Astrocyte of the cerebellum (primary cell): ENCODE results near the gene HNRNPH1.
A peak's percentile ranks its signal among the peaks of the same experiment; 100 is the strongest.
"Not testable (repeated sequence)": the region's sequence is repeated elsewhere in the genome, so short reads cannot be mapped to it uniquely, and the experiment has no call there.

Source experiments
- DNase-seq: peaks from one replicate; pipeline ENCODE4 v3.0.0-alpha.2; 2011; ENCODE audit warnings: low read depth
- H3K4me3 ChIP-seq: 2 replicates; pipeline ENCODE4 v1.5.1; 2011; ENCODE audit warnings: mild to moderate bottlenecking, low read depth, low read length, moderate library complexity
- in situ Hi-C: cut with HindIII; loops from 2 replicates; pipeline ENCODE4 v1.10.0; 2017; ENCODE audit warnings: low sequenced_read_pairs
- TF ChIP-seq, protein P1 (sequence below): IDR thresholded peaks from 2 replicates; pipeline ENCODE4 v1.5.1; 2012; ENCODE audit warnings: low read length, low read depth, moderate library complexity, mild to moderate bottlenecking; ENCODE audit errors: missing control alignments

Gene HNRNPH1, protein sequence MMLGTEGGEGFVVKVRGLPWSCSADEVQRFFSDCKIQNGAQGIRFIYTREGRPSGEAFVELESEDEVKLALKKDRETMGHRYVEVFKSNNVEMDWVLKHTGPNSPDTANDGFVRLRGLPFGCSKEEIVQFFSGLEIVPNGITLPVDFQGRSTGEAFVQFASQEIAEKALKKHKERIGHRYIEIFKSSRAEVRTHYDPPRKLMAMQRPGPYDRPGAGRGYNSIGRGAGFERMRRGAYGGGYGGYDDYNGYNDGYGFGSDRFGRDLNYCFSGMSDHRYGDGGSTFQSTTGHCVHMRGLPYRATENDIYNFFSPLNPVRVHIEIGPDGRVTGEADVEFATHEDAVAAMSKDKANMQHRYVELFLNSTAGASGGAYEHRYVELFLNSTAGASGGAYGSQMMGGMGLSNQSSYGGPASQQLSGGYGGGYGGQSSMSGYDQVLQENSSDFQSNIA

DNA sequence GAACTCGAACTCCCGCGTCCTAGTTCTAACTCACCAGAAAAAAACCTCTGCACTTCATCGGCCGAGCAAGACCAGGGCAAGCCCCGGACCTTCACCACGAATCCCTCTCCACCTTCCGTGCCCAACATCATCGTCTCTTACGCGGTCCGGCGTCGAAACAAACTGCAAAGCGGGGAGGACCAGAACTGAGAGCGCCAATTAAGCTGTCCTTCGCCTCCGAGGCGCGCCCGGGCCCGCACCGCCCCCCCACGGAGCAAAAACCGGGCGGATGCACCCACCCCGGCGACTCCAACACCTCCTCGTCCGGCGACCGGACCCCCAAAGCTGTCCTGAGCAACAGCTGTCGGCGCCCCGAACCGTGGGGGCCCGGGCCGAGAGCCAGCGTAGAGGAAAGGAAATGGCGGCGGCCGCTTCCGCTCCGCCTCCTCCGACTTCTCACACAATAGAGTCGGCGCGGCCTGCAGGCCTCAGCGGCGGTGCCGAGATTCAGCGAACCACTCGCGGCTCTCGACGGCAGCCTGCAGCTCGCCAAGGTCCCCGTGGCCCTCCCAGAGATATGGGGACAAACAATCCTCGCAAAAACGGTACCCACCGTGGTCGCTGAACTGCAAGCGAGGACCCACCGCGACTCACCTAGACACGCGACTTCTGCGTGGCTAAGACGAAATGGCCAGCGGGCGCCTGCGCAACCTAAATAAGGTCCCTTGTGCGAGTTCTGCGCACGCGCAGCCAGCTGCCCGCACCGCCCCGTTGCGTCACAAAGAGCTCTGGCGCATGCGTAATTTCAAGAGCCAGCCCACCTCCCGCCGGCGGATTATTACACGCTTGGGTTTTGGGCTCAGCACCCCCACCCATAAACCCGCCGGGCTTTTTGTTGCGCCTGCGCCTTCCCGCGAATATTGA is at the start of gene HNRNPH1:
TSS of gene HNRNPH1 (minus strand) at position 669 of the 903 bp plus-strand sequence. CDS start at position 131, 538 bp downstream.
- DNase-seq, result peak; percentile 97
- TF ChIP-seq, protein P1, sequence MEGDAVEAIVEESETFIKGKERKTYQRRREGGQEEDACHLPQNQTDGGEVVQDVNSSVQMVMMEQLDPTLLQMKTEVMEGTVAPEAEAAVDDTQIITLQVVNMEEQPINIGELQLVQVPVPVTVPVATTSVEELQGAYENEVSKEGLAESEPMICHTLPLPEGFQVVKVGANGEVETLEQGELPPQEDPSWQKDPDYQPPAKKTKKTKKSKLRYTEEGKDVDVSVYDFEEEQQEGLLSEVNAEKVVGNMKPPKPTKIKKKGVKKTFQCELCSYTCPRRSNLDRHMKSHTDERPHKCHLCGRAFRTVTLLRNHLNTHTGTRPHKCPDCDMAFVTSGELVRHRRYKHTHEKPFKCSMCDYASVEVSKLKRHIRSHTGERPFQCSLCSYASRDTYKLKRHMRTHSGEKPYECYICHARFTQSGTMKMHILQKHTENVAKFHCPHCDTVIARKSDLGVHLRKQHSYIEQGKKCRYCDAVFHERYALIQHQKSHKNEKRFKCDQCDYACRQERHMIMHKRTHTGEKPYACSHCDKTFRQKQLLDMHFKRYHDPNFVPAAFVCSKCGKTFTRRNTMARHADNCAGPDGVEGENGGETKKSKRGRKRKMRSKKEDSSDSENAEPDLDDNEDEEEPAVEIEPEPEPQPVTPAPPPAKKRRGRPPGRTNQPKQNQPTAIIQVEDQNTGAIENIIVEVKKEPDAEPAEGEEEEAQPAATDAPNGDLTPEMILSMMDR, result no peak
- H3K4me3 ChIP-seq, result peak within 1 kb of the TSS; percentile 87
- in situ Hi-C loops, result no loop called here

DNA sequence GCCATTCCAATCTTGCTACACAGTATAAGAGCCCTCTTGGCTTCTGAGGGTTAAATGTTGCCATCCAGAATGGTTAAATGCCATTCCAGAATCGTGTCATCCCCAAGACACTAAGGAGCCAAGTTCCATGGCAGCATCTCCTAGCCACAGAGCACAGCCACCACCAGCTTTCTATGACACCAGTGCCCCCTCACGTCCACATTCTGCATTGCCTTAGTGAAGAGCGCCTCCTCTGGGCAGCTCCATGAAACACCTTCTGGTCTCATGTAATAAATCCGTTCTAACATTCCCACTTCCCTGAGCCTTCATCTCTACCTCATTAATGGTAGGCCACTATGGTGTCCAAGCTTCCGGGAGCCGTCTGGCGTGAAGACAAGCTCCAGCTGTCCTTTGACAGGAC is 44.9 kb upstream of the HNRNPH1 start:
- H3K4me3 ChIP-seq, result no peak overlapping the region
- peak; percentile 29 for DNase-seq
- TF ChIP-seq, protein P1, result peak; percentile 81
- in situ Hi-C loops, result no loop called here

DNA sequence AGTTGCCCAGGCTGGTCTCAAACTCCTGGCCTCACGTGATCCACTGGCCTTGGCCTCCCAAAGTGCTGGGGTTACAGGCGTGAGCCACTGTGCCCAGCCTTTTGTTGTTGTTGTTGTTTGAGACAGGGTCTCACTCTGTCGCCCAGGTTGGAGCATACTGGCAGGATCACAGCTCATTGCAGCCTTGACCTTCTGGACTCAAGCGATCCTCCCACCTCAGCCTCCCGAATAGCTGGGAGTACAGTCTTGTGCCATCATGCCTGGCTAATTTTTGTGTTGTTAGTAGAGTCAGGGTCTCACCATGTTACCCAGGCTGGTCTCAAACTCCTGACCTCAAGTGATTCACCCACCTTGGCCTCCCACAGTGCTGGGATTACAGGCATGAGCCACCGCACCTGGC is 38.2 kb upstream of the HNRNPH1 start:
- in situ Hi-C loops, H3K4me3 ChIP-seq, DNase-seq: not testable (repeated sequence)

DNA sequence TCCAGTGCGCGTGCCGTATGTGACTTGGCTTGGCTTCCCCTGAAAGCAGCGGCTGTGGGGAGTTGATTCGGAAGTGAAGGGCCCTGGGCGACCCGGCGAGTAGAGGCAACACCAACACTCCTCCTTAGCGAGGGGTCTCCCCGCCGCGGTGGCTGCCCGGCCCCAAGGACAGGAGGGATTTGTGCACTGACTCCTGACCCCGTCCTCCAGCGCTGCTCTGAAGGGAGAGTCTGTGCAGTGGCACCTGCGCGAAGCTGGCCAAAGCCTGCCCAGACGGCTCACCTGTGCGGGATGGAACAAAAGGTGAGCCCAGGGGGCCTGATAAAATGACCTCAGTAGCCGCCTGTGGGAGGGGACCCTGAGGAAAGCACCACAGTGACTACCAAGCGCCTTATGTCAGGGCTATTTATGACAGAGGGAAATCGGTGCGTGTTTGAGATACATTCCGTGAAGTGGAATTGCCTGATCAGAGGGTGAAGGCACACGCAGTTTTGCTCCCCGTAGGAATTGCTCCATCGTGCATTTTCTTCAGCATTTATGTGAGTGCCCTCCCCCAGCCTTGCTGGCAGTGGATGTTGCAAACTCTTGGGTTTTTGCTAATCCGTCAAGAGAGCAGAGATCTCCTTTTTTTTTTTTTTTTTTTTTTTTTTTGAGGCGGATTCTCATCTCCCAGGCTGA is 34.8 kb upstream of the HNRNPH1 start:
- DNase-seq, in situ Hi-C loops: not testable (repeated sequence)
- H3K4me3 ChIP-seq, result peak overlapping the region; percentile 49

DNA sequence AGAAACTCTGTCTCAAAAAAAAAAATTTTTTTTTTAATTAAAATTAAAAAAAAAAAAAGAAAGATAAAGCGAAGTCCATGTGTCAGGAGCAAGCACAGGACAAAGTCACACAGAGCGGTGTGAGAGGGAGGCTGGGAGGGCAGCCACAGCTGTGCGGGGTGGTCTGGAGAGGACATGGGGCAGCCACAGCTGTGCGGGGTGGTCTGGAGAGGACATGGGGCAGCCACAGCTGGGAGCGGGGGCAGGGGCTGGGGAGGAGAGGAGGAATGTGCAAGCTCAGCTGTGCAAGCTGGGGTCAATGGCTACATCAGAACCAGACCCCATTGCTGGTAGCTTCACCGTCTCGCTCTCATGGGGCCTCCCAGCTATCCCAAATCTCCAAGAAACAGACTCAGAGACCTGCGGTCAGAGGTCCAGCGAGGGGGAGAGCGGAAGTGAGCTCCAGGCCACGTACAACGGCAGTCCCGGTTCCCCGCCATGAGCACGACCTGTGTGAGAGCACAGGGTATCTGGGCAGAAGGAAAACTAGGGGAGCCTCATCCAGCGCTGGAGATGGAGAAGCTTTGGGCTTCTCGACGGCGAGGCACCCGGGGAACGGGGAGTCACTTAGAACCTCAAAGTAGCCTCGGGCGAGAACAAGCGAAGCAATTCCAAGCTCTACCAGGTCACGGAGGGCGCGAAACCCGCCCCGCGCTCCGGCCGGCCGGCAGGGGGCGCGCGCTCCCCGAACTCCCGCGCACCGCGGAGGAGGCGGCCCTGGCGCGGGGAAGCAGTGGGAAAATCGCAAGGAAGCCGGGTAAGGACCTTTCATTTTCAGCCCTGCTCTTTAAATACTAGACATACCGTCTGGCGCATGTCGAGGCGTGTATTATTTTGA is 34.1 kb upstream of the HNRNPH1 start:
- H3K4me3 ChIP-seq, DNase-seq, in situ Hi-C loops: not testable (repeated sequence)

DNA sequence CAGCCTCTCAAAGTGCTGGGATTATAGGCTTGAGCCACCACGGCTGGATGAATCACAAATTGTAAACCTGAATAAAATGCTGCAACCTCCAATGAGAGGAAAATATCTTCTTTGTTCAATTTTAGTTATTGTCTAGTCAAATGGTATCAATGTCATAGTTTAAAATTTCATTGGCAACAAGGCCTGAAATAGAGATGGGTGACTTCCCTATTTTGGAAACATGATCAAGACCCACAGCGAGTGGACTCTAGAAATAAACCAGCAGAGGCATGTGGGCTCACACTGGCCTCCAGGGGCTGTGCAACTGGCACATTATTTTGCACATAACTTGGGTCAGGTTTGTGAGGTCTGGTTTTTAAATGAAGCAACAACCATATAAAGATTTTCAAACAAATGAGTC is 29.7 kb upstream of the HNRNPH1 start:
- DNase-seq, in situ Hi-C loops, H3K4me3 ChIP-seq: not testable (repeated sequence)

DNA sequence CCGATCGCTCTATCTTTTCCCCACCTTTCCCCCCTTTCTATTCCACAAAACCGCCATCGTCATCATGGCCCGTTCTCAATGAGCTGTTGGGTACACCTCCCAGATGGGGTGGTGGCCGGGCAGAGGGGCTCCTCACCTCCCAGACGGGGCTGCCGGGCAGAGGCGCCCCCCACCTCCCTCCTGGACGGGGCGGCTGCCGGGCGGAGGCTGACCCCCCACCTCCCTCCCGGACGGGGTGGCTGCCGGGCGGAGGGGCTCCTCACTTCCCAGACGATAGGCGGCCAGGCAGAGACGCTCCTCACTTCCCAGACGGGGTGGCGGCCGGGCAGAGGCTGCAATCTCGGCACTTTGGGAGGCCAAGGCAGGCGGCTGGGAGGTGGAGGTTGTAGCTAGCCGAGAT is 26.8 kb upstream of the HNRNPH1 start:
- H3K4me3 ChIP-seq, DNase-seq, in situ Hi-C loops: not testable (repeated sequence)

DNA sequence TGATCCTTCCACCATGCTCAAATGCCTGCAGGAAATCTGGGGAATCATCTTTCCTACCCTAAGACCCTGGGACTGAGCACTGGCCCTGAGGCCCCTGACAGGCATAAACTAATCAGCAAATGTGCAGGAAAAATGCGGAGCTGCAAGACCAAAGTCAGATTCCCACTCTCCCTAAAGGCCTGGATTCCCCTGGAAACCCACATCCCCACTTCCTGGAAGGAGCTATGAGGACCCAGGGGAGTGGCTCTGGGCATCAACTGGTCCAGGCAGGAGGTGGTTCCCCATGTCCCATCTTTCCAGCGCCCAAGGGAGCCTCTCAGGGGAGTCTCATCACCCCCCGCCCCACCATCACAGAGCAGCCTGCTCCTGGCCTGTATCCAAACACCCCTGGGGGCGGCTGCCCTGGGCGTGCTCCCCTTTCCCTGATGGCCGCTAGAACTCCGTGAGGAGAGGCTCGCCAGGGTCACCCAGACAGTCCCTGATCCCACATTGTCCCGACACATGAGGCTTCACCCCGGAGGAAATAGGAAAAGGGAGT is 25.8 kb upstream of the HNRNPH1 start:
- in situ Hi-C loops, H3K4me3 ChIP-seq, DNase-seq: not testable (repeated sequence)

DNA sequence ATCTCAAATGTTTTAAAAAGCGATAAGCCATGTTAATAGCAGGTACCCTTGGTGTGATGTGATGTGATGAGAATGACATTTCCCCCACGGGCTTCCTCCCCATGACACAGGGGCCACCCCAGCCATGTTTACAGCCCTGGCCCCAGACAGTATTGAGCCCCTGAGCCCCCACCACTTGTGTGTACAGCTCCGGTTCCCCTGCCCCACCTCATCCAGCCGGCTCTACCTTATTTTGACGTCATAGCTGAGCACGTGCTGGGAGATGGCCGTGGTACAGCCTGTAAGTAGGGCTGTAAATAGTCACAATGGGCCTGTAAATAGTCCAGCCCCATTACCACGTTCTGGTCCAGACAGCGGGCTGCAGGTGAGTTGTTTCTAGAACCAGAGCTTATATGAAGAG is 24.9 kb upstream of the HNRNPH1 start:
- H3K4me3 ChIP-seq, result no peak overlapping the region
- TF ChIP-seq, protein P1, result no peak
- DNase-seq, result no peak
- in situ Hi-C loops, result no loop called here

DNA sequence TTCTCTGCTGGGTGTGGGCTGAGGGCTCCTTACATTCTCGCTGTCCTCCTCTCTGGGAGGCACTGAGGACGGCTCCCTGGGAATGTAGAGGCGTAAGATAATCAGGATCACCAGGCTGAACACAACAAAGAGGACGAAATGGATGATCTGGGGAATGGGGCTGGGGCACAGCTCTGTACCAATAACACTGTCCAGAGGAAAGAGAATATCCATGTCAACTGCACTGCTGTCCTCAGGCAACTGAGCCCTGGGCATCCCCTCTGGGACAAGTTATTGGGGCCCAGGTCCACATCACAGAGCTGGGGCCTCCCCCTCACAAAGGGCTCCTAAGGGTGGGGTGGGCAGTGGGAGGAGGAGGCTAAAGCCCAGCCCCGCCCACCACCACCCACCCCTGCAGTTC is 21.3 kb upstream of the HNRNPH1 start:
- in situ Hi-C loops, H3K4me3 ChIP-seq, DNase-seq: not testable (repeated sequence)

DNA sequence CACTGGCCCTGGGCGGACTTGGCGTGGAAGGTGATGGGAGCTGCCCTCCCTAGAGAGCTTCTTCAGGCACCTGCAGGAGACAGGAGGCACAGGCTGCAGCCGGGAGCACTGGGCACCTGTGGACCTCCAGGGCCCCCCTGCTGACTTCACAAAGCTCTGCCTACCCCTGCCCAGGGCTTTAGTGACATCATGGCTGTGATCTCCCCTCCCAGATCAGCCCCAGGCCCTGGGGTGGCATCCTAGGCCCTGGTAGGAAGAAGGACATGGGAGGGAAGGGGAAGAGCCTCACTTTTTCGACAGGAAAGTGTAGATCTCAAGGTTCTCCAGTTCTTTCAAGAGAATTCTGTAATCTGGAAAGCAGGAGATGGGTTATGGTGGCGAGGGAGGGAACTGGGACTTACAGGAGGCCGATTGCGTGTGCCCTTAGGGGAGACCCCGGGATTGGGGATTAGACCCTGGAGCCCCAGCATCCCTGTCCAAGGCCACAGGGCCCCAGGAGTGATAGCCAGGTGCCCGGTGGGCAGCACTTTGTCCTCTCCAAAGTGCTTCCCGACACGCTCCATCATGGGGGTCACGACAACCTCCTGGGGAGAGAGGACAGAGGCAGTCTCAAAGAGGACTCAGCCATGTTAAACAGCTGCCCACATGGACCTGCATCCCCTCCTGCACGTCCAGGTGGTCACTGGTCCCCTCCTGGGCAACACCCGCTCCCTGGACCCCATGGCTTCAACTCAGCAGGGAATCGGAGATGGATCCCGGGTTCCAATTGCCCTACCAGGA is 19.9 kb upstream of the HNRNPH1 start:
- DNase-seq, in situ Hi-C loops, H3K4me3 ChIP-seq: not testable (repeated sequence)

DNA sequence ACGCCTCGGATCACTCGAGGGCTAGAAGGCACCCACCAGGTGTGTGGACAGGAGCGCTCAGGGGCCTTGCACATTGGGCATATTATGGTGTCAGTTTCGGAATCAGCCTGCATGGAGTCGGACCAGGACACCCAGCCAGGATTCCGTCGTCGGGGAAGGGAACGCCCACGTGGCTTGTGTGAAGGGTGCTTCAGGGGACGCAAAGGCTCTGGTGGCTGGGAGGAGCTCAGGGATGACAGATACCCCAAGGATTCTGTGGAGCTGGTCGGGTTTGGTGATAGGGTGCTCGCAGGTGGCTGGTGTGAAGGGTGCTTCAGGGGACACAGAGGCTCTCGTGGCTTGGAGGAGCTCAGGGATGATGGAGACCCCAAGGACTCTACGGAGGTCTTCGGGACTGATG is 19.2 kb upstream of the HNRNPH1 start:
- in situ Hi-C loops, H3K4me3 ChIP-seq, DNase-seq: not testable (repeated sequence)
